Lung microvascular endothelial cell (primary cell): ENCODE measurements around the gene XDH. TPM values are rescaled to one million over a fixed set of nuclear protein-coding genes. Genes with fewer than 3 reads are reported as not detected.
A peak's percentile ranks its signal among the peaks of the same experiment; 100 is the strongest.

Experiments used
- DNase-seq, 2 donors: peaks; one replicate each; pipeline versions ENCODE4 v3.0.0 to v3.0.0-alpha.2; 2010; ENCODE audit warnings: low read depth in 2 of 2
- total RNA-seq: library from RNA; depleted of rRNA; stranded (reverse); fragments of >200 nt; gene quantifications from 2 replicates; pipeline ENCODE4 v1.2.1, GENCODE V29; 2014

Gene XDH
- total RNA-seq, 1 donor from 2014 or later: not detected

- no peak for DNase-seq
Measured at GRCh38 chr2:31365834-31366505, 48.6 kb downstream of the XDH start.

- no peak for DNase-seq
Measured at GRCh38 chr2:31365348-31365747, 49.2 kb downstream of the XDH start.

- DNase-seq: no peak
Measured at GRCh38 chr2:31363956-31364750, 50.4 kb downstream of the XDH start.

GRCh38 chr2:31362581-31362980 is 52.0 kb downstream of the XDH start:
- DNase-seq: no peak

- DNase-seq: no peak
Measured at GRCh38 chr2:31359229-31359628, 55.3 kb downstream of the XDH start.

- DNase-seq: peak in 1 of 2 donors; percentile 8
Measured at GRCh38 chr2:31354837-31355236, 59.7 kb downstream of the XDH start.

GRCh38 chr2:31353179-31353578 is 61.4 kb downstream of the XDH start:
- DNase-seq: no peak

- DNase-seq: no peak
Measured at GRCh38 chr2:31349684-31350083, 64.9 kb downstream of the XDH start.

- DNase-seq: no peak
Measured at GRCh38 chr2:31349160-31349559, 65.4 kb downstream of the XDH start.

GRCh38 chr2:31348618-31349017 is 65.9 kb downstream of the XDH start:
- no peak for DNase-seq

GRCh38 chr2:31347750-31348149 is 66.8 kb downstream of the XDH start:
- peak in 1 of 2 donors; percentile 3 for DNase-seq

GRCh38 chr2:31347319-31347718 is 67.2 kb downstream of the XDH start:
- DNase-seq: no peak

GRCh38 chr2:31344447-31344846 is 70.1 kb downstream of the XDH start:
- no peak for DNase-seq

- no peak for DNase-seq
Measured at GRCh38 chr2:31341351-31341750, 73.2 kb downstream of the XDH start.

GRCh38 chr2:31339696-31340095 is 74.8 kb downstream of the XDH start:
- DNase-seq: no peak

GRCh38 chr2:31337860-31338259 is 76.7 kb downstream of the XDH start:
- DNase-seq: peak in 1 of 2 donors; percentile 17

- no peak for DNase-seq
Measured at GRCh38 chr2:31337197-31337596, 77.3 kb downstream of the XDH start.

- no peak for DNase-seq
Measured at GRCh38 chr2:31335921-31336585, 78.5 kb downstream of the XDH start.

- DNase-seq: no peak
Measured at GRCh38 chr2:31334311-31335026, 80.1 kb downstream of the XDH start.

- DNase-seq: peak; percentile 71 to 80
Measured at GRCh38 chr2:31333527-31334183, 80.9 kb downstream of the XDH start.

- no peak for DNase-seq
Measured at GRCh38 chr2:31333046-31333445, 81.5 kb downstream of the XDH start.
